Activated effector memory CD4-positive, alpha-beta T cell treated with Interleukin-2 at 50 U/mL for 16 hours (primary cell): ENCODE measurements around the gene SETSIP.
"Not testable (repeated sequence)": the region's sequence is repeated elsewhere in the genome, so short reads cannot be mapped to it uniquely, and the experiment has no call there.

ENCODE experiments used
- DNase-seq: peaks from one replicate; pipeline ENCODE4 v3.0.0-alpha.2; 2020

SETSIP gene

GRCh38 chr1:92045766-92046495, 29.3 kb downstream of the SETSIP start:
- no peak for DNase-seq

DNA sequence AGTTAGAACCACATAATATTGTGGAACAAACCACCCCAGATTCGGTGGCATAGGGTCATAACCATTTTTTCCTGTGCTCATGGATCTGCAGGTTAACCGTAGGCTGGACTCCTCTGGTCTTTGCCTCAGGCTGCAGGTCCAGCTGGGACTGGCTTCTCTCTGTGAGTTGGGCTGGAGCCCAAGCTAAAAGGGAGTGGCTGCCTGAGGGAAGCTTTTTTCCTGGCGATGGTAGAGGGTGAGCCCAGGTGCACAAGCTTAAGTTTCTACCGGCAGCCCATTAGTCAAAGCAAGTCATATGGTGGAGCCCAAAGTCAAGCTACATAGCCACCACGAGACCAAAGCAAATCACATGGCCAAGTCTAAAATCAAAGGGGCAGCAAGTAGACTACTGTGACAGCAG, 31.6 kb downstream of the SETSIP start:
- DNase-seq, result no peak

- DNase-seq, result no peak
These were observed 34.2 kb downstream of the SETSIP start for GRCh38 chr1:92040971-92041370.

- no peak for DNase-seq
These were observed 36.4 kb downstream of the SETSIP start for GRCh38 chr1:92038695-92039346.

DNA sequence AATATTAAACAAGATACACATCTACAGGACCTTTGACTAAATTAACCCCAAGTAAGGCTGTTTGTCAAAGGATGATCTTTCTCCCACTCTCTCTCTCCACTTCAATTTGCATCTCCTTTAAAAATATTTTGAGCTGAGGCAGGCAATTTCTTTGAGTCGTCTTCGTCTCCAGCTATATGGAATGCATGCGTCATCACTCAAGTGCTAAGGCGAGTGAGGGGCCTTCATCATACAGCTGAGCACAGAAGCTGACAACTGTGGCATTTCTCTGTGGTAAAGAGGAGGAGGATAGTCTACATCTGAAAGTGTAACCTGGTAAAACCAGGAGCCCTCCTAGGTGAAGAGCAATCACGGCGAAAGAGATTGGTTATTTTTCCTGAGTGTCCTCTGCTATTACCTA, 37.8 kb downstream of the SETSIP start:
- DNase-seq, result no peak

DNA sequence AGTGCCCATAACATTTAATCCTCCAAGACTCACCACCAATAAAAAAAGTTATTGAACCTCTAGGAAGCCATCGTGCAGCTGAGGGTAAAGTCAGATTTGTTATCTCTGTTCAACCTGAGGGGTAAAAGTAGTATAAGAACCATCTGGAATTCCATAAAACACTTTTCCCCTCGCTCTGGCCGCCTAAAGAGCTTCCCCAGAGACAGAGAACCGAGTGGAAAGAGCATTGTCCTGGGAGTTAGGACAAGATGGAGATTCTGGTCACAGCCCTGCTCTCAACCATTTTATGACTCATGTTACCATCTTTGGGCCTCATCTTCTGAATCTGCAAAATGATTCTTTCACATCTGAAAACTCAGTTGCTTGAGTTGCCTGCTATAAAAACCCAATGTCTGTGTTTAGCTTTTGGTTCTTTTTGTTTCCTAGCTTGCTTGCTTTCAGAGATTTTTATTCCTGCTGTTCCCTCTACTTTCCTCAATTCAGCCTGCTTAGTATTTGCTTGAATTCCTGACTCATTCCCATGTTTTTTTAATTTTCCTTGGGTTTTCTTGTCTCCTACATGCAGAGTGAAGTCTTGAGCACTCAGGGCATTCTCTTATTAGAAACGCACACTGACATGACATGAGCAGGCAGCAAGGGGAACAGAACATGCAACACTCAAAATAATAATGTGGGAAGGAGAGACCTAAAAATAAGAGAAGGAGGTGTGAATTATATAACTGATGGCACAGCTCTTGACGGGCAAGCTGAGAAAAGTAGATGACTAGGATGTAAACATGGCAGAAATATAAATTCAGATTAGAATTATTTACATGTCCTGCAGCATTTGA, 43.7 kb downstream of the SETSIP start:
- no peak for DNase-seq

DNA sequence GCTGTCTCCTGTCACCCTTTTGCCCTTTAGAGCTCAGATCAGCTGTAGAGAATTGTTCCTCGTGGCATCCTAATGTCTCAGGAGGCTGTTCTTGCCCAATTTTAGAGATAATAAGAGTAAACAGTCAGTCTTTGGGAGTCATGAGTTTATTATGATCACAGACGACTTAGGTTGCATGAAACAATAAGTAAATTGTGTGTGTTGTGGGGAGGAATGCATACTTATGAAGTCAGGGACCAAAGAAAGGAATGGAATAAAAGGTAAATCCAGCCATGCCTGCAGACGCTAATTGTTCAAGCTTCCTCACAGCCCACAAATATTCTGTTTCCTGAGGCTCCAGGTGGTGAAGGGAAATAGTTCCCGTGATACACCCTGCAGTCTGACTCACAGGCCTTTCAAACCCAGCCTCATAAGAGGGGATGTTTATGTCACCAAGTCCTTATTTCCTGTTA, 44.5 kb downstream of the SETSIP start:
- DNase-seq, result no peak

DNA sequence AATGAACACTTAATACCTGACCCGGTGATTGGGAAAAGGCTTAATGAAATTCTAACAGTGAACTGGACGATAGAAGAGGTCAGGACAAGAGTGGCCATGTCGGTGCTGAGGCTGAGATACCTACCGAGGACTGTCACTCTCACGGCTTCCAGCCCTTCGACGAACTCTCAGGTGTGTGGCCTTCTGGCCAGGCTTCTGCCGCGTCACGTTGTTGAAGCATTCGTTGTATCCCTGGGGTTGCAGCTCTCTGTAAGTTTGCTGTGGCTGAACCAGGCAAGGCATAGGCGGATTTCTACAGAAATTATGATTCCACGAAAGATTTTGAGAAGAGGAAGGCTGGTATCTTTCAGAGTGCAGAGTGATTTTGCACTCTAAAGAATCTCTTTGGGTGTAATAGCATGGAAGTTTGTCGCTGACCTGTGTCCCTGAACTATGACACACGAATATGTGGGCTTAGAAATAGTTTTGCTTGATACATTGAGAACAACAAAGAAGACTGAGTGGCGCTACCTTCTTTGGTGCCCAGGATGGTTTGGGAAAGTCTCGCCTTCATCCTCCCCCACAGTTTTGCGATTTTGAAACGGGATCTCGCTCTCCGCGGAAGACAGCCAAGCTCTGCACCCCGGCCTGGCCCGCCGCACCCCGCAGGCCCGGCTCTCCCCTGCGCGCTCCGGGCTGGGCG, 45.8 kb downstream of the SETSIP start:
- DNase-seq, result no peak

DNA sequence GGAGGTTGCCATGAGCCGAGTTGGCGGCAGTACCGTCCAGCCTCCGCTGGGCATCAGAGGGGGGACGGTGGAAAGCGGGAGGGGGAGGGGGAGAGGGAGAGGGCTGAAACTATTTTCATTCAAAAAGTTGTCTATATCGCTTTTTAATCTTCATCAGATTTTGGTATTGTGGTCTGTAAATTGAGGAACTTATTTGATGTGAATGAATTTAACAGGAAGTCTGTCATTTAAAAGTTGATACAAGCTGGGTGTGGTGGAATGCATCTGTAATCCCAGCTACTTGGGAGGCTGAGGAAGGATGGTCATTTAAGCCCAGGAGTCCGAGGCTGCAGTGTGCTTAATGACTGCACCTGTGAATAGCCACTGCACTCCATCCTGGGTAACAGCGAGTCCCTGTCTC, 48.4 kb downstream of the SETSIP start:
- no peak for DNase-seq

DNA sequence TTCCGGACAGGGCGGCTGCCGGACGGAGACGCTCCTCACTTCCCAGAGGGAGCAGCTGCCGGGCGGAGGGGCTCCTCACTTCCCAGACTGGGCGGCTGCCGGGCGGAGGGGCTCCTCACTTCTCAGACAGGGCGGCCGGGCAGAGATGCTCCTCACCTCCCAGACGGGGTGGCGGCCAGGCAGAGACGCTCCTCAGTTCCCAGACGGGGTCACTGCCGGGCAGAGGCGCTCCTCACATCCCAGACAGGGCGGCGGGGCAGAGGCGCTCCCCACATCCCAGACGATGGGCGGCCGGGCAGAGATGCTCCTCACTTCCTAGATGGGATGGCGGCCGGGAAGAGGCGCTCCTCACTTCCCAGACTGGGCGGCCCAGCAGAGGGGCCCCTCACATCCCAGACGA, 49.2 kb downstream of the SETSIP start:
- not testable (repeated sequence) for DNase-seq
